HuH-7 (cell line): Measurements from ENCODE around the gene TSN.
"Not testable (repeated sequence)": the region's sequence is repeated elsewhere in the genome, so short reads cannot be mapped to it uniquely, and the experiment has no call there.

ENCODE experiments used
- DNase-seq: peaks from one replicate; pipeline ENCODE4 v3.0.0; 2011; ENCODE audit warnings: low spot score

The TSN gene

GRCh38 chr2:121803503-121803902, 48.1 kb downstream of the TSN start:
- DNase-seq, result no peak

DNA sequence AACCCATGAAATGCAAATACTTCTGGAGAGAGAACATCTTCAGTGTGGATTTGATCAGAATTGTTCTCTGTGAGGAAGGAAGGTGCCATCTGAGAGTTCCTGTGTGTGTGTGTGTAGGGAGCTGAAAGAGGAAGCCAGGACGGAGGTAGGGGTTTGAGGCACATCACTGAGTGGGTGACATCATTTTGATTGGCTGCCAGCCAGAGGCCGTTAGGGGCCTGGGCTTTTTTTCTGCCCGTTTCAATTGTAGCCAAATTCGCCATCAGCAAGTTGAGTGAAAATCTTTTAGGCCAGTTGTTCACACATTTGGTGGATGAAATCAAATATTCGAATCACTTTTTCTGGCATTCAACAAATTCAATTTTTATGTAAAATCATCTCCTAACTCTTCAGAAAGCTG, 48.9 kb downstream of the TSN start:
- no peak for DNase-seq

DNA sequence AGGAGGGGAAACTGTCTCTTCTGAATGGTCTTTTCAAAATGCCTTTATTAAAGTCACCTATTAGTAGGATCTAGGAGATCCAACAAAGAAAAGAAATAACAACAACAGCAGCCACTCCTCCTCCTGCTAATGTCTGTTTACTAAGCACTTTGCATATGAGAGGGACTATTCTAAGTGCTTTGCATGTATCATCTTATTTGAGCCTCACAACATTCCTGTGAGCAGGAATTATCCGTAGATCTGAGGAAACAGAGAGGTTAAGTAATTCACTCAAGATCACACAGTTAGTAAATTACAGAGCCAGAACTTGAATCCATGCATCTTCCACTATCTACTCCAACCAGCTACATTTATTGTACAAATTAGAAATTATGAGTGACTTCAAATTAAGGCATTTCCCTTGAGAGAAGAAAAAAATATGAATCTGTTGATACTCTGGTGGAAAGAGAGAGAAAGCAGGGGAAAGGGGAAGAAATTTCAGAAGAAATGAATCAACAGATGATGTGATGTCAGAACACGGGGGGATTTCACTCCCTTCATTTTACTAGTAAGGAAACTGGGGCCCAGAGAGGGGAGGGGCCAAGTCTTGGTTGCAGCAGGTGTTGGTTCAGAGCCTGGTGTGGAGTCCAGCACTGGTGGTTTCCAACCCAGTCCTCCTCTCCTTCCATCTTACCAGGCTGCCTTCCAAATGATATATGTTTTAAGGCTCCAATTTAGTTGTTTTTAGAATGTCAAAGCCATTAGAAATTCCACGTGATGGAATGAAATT, 49.7 kb downstream of the TSN start:
- DNase-seq, result no peak

DNA sequence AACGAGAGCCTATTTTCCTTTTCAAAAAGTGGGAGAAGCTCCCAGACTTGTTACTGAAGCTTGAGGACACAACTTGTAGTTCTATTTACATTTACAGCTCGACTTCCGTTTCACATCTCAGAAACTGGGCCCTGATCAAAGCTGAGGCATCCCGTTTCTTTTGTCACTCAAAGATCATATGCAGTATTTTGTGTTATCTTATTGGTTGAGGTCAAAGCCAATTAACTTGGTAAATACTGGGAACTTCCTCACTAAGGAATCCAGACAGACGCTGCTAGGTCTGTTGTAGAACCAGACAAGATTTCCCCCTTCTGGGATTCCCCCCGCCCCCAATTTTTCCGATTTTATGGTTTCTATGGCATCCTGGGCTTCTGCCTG, 50.3 kb downstream of the TSN start:
- DNase-seq, result no peak

DNA sequence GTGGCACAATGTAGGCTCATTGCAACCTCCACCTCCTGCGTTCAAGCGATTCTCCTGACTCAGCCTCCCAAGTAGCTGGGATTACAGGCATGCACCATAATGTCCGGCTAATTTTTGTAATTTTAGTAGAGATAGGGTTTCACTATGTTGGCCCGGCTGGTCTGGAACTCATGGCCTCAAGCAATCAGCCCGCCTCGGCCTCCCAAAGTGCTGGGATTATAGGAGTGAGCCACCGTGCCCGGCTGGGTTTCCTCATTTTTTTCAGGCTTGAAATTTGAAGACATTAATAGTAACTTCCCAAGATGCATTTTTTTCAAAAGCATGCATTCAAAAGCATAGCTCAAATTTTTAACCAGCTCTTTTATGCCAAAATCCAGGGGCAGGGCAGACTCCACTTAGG, 52.3 kb downstream of the TSN start:
- DNase-seq, result not testable (repeated sequence)

DNA sequence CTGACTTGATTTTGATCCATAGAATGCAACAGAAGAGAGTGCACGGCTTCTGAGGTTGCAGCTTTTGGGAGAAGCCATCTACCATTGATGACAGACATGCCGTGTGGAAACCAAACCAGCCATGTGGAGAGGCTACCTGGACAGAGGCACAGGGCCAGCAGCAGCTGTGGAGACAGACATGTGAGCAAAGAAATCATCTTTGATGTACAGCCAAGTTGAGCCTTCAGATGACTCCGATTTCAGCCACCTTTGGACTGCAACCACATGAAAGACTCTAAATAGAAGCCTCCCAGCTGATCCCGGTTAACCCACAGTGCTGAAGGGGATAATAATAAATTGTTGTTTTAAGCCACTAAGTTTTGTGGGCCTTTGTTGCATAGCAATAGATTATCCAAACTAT, 54.2 kb downstream of the TSN start:
- DNase-seq, result no peak

DNA sequence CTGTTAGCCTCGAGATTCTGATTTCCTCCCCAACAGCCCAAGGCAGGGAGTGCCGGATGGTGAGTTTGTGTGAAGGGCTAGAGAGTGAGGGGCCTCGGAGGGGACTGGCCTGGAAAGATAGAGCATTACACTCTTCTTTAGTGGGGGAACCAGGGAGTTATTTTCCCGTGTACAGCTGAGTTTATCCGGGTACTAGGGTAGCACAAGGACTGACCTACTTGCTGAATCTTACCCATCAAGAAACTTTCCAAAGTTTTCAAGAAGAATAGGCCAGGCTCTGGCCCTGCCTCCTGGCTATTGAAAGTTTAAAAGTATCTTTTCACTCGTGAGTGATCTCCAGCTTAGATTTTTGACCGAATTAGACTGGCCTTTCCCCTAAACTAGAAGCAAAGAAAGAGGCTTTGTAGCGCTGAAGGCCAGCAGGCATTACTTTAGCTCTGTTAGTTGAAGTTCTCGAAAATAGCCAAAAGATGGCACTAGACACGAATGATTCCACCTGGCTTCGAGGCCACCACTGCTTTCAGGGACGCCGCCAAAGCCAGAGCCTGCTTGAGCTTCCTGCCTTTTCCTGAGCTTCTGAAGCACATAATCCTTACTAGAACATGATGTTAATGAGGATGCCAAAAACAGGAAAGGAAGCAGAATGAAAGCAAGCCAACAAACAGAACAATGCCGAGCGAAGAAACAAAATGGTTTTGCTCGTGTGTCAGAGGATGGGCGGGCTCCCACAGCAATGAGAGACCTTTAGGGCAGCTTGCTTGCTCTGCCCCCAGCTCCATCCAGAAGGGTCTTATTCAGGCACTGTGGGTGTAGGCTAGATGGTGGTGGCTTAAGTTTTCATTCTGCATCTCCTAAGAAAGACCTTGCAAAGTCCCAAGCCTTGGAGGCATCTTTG, 55.8 kb downstream of the TSN start:
- peak; percentile 62 for DNase-seq

DNA sequence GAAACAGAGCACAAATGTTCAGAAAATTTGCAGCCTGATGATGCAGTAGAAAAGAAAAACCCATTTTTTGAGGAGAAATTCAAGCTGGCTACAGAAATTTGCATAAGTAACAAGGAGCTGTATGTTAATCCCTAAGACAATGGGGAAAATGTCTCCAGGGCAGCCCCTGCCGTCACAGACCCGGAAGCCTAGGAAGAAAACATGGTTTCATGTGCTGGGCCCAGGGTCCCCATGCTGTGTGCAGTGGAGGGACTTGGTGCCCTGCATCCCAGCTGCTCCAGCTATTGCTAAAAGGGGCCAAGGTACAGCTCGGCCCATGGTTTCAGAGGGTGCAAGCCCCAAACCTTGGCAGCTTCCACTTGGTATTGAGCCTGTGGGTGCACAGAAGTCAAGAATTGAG, 57.6 kb downstream of the TSN start:
- not testable (repeated sequence) for DNase-seq

DNA sequence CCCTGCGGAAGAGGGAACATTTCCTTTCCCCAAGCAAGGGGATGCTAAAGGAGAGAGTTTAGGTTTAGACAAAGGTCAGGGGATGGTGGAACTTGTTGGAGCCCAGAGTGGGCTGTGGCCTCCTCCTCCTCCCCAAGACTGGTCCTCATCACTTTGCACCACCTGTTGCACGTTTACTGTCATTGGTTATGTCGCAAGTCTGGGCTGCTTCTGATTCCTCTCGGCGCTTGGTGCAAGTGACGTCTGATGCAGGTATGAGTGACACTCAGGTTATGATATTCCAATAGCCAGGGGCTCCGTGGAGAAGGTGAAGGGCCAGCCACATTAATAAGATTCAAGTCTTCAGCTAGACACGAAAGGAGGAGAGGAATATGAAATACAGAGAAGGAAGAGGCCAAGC, 59.8 kb downstream of the TSN start:
- DNase-seq, result no peak

DNA sequence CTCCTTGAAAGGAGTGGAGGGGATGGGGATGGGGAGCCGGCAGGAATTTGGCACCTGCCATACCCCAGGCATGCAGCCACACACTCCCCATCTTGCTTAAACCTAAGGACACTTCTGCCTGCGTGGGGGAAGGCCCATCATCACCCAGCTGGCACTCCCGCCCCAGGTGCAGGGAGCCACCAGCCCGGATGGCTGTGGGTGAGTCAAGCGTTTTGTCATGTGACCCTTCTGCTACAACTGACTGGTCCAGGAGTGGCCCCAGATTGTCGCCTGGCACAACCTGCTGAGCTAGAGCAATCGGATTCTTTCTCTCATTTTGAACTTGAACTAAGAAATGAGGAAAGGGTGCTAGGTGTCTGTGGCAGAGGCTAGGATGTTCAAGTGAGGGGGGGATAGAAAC, 61.3 kb downstream of the TSN start:
- no peak for DNase-seq

DNA sequence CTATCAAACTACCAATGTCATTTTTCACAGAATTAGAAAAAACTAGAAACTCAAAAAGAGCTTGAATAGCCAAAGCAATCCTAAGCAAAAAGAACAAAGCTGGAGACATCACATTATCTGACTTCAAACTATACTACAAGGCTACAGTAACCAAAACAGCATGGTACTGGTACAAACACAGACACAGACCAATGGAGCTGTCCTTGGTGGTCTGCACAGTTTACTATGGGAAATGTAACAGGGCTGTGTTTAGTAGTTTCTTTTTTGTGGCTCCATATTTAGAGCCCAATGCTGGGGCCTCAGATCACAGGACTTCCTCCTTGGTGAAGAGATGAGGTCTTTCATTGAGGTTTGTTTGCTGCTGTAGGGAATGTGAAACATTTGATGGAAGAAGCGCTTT, 61.9 kb downstream of the TSN start:
- not testable (repeated sequence) for DNase-seq
